NCI-H345 treated with DMSO at 0.1 percent for 48 hours (cell line): Measurements from ENCODE around the gene NEGR1.

Source experiments
- DNase-seq: peaks from one replicate; lab custom pipeline; 2025; ENCODE audit not compliant: unreplicated experiment; lab: John Stamatoyannopoulos, UW

The NEGR1 gene

GRCh38 chr1:71788113-71788512, 494.2 kb downstream of the NEGR1 start:
- DNase-seq, result no peak

DNA sequence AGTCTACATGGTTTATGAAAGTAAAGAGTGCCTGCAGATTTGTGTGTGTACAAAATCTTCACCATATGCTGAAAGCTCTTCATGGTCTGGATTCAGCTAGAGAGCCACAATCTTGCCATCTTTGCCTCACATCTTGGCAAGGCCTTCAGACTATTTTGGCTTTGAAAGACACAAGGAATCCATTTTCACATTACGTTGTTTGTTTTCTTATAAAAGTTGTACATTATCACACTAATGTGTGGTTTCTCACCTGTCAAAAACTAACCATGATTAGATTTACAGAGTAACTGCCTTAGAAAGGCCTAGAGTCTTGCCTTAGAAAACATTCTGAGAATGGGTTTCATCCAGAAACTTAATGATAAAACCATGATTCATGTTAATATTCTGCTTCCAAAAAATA, 494.6 kb downstream of the NEGR1 start:
- no peak for DNase-seq

GRCh38 chr1:71786218-71786617, 496.1 kb downstream of the NEGR1 start:
- DNase-seq, result no peak

- no peak for DNase-seq
These were observed 496.9 kb downstream of the NEGR1 start for GRCh38 chr1:71785450-71785849.

DNA sequence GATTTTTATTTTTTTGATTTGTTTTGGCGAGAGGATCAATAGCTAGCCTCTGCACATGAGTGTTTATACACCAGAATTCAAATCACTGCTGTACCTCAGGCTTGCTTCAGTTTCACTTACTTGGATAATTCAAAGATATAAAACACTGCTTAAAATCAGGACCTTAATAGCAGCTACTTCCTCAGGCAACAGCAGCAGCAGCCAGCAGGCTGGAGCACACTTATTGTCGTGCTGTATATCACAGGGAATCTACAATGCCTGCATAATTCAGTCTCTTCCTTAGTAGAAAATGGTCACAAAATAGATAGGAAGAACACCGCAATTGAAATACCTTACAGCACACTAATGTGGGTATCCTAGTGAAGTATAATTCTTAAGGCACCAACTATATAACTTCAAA, 497.3 kb downstream of the NEGR1 start:
- DNase-seq, result no peak

DNA sequence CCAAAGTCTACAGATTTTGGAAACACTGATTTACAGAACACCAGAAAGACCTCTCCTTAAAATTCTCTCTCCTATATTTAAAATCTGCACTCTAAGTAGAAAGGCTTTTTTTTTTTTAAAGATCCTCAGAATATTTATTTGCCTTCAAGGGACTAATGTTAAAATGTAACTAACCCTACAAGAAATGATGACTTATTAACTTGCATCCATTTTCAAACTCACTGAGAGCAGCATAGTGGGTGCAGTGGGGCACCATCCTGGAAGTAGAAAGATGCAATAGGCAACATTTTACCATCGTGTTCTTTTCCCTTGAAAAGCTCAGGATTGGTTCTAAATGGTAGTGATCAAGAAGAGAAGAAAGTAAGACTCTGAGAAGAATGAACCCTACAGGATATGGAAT, 498.1 kb downstream of the NEGR1 start:
- DNase-seq, result no peak

GRCh38 chr1:71783071-71783470, 499.3 kb downstream of the NEGR1 start:
- no peak for DNase-seq

DNA sequence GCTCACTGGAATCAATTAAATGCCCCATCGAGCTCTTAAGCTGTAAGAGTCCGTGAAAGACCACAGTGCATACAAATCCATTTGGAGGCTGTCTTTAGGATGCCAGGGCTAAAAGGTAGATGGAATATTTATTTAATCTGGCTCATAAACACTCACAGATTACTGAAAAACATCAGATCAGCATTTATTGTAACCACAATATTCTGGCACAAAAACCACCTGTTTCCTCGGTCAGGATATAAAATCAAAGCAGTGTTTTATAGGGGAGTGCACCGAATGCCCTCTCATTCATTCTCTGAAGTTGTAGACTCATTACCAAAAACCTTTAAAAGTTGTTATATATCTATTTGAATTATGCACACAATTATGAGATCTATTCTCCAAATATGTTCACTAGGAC, 500.9 kb downstream of the NEGR1 start:
- no peak for DNase-seq

GRCh38 chr1:71780681-71781080, 501.7 kb downstream of the NEGR1 start:
- no peak for DNase-seq

GRCh38 chr1:71778940-71779339, 503.4 kb downstream of the NEGR1 start:
- DNase-seq, result no peak

DNA sequence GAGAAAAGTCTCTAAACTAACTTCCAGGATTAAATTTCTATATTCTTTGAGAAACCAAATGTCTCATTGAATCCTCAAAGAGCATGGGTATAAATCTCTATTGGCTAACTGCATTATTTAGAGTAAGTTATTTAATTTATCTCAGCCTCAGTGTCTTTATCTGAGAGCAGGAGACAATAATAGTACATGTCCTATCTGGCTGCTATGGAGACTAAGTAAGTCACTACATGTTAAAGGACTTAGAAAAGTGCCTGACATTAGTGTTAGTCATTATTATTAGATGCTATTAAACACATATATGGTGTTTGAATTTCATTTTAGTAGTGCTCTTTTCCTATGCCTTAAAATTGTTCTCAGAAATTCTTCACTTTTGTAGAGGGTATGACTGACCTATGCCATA, 505.2 kb downstream of the NEGR1 start:
- no peak for DNase-seq

- DNase-seq, result no peak
These were observed 507.6 kb downstream of the NEGR1 start for GRCh38 chr1:71774705-71775104.

GRCh38 chr1:71770121-71770520, 512.2 kb downstream of the NEGR1 start:
- DNase-seq, result no peak

DNA sequence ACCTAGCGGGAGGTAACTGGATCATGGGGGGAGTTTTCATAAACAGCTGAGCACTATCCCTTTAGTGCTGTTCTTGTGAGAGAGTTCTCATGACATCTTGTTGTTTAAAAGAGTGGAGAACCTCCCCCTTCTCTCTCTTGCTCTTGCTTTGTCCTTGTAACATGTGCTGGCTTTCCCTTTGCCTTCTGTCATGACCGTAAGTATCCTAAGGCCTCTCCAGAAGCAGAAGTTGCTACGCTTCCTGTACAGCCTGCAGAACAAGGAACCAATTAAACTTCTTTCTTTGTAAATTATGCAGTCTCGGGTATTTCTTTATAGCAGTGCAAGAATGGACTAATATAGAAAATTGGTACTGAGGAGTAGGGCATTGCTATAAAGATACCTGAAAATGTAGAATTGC, 515.6 kb downstream of the NEGR1 start:
- no peak for DNase-seq

GRCh38 chr1:71762514-71763255, 519.7 kb downstream of the NEGR1 start:
- no peak for DNase-seq

DNA sequence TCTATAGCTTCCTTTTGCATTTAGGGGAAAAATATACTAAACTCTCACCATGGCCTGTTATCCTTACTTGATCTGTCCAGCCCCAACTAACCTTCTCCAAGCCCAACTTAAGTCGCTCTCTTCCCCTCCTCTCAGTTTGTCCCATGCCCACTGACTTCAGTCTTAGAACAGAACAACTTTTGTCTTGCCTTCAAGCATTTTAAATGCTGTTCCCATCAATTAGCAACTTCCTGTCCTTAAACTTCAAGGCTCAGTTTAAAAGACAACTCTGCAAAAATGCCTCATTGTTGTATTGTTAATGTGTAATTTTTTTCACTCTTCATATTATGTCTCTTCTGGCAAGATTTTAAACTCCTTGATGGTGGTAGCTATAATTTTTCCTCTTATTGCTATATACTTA, 526.9 kb downstream of the NEGR1 start:
- no peak for DNase-seq

DNA sequence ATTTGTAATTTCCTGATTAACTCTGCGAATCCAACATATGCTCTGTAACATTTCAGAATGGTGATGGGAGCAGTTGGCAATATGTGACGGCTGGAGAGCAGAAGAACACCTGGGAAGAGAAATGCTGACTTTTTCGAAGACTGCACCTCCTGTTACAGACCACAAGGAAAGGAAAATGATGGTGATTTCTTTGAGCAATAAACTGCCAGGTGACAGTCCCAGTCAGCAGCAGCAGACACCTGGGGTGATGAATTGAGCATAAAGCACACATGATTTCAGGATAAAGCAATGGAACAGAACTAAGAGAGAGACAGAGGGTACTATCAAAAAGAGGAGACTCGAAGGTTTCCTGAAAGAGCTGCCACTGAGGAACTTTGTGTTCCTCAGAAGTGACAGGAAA, 528.6 kb downstream of the NEGR1 start:
- DNase-seq, result no peak

- DNase-seq, result no peak
These were observed 537.0 kb downstream of the NEGR1 start for GRCh38 chr1:71745326-71745725.

DNA sequence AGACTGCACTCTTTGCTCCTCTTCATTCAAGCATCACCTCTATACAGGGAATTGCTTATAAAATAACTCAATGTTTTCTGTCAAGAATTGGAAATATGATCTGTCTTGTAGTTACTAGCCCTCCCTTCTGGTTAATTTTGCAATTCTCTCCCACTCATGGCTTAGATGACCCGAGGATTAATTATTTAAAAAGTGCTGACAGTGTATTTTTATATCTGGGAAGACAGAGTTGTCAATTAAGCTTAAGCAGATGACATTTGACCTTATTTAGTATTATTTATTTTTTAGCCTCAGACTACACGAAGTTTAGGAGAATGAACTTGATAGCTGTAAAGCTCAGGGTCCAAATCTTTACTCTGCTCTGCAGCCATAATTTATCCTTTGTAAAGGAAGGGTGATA, 538.5 kb downstream of the NEGR1 start:
- no peak for DNase-seq

DNA sequence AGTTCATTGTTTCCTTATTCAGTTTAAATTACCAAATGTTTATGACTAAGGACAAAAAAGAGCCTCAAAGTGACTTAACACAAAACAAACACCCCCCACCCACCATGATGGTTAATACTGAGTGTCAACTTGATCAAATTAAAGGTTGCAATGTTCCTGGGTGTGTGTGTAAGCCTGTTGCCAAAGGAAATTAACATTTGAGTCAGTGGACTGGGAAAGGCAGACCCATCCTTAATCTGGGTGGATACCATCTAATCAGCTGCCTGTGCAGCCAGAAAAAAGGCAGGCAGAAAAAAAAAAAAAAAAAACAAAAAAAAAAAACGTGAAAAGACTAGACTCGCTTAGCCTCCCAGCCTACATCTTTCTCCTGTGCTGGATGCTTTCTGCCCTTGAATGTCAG, 543.4 kb downstream of the NEGR1 start:
- no peak for DNase-seq

DNA sequence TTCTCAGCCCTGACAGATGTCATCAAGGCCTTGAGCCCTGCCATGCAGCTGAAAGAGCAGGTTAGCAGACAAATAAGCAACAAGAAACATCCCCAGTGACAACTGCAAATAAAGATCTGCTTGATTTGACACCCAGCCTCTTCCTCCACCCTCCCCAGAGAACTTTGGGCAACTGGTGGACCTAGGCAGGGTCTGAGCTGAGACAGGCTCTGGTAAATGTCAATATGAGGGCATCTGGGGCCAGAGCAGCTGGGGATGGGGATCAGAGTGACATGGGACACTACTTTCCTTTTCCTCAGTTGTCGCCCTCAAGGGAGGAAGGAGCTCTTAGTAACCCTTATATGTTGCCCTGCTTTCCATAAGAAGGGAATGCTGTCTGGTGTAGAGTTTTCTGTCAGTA, 544.1 kb downstream of the NEGR1 start:
- DNase-seq, result no peak

DNA sequence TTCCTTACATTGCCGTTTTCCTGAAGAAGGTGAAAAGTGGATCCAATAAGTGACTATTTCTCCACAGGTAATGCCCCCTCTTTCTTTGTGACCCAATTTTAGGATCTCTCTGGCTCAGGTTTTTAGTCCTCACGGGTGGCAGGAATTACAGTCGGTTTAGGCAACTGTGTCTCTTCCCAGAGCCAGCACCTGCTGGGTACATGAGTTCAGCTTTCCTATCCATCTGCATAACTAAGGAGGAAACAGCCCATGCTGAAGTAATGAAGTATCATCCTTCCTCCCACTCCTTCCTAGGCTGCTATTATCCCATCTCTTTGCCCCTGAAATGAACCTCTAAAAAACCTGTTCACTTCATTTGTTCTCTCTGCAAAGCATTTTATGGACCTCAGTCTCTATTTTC, 544.6 kb downstream of the NEGR1 start:
- DNase-seq, result no peak

GRCh38 chr1:71733121-71733520, 549.2 kb downstream of the NEGR1 start:
- no peak for DNase-seq
